NT2/D1 (cell line): ENCODE measurements around the gene DACH2.

Source experiments
- DNase-seq: peaks from one replicate; pipeline ENCODE4 v3.0.0-alpha.2; 2011; ENCODE audit warnings: low read depth, low spot score
- H3K27me3 ChIP-seq: 2 replicates; pipeline ENCODE4 v1.6.0; 2011; ENCODE audit warnings: mild to moderate bottlenecking; ENCODE audit not compliant: insufficient read length, insufficient read depth
- H3K36me3 ChIP-seq: 2 replicates; pipeline ENCODE4 v1.6.1; 2011; ENCODE audit warnings: mild to moderate bottlenecking, low read length, mixed read lengths; ENCODE audit not compliant: insufficient read depth, insufficient read length
- H3K4me1 ChIP-seq: 2 replicates; pipeline ENCODE4 v1.5.1; 2011; ENCODE audit not compliant: insufficient read depth, insufficient read length
- H3K4me3 ChIP-seq: 2 replicates; pipeline ENCODE4 v1.5.1; 2011; ENCODE audit warnings: low read depth; ENCODE audit not compliant: insufficient read length
- H3K9ac ChIP-seq: 2 replicates; pipeline ENCODE4 v1.6.0; 2011; ENCODE audit warnings: low read depth; ENCODE audit not compliant: insufficient read length
- H3K9me3 ChIP-seq: 2 replicates; pipeline ENCODE4 v1.5.1; 2011; ENCODE audit warnings: mild to moderate bottlenecking, low read length; ENCODE audit not compliant: insufficient read depth
- SUZ12 ChIP-seq: IDR thresholded peaks from 2 replicates; pipeline ENCODE4 v1.6.1; 2011; ENCODE audit not compliant: insufficient read length, insufficient read depth; ENCODE audit errors: extremely low read depth
- YY1 ChIP-seq: IDR thresholded peaks from 2 replicates; pipeline ENCODE4 v1.6.1; 2011; ENCODE audit not compliant: insufficient read length, insufficient read depth
- ZNF274 ChIP-seq: IDR thresholded peaks from 2 replicates; pipeline ENCODE4 v1.6.1; 2011; ENCODE audit warnings: mild to moderate bottlenecking, low read depth, low read length

The DACH2 gene

DNA sequence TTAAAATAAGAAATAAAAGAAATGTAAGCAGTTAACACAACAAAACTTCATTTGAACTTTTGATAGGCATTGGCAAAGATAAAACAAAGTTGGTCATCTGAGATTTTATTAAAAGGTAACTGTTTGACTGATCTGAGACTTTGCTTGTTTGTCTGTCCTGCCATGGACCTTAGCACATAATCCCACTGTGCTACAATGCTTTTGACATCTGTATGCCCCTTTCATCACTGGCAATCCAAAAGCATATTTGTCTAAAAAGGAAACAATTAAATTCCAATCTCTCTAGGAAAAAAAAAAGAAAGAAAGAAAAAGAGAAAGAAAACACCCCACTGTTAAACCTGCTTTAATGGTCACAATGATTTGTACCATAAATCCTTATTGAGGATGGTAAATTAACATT is 231.0 kb downstream of the DACH2 start:
- H3K36me3 ChIP-seq = no peaks in the 10 kb centered on the region
- no peak for DNase-seq
- no peak overlapping the region for H3K4me3 ChIP-seq
- H3K9ac ChIP-seq = no peak overlapping the region
- TF ChIP-seq SUZ12 = no peak
- no peak for TF ChIP-seq YY1
- TF ChIP-seq ZNF274 = no peak
- no peaks in the 10 kb centered on the region for H3K9me3 ChIP-seq
- H3K27me3 ChIP-seq = no peaks in the 10 kb centered on the region
- H3K4me1 ChIP-seq = no peaks in the 10 kb centered on the region

DNA sequence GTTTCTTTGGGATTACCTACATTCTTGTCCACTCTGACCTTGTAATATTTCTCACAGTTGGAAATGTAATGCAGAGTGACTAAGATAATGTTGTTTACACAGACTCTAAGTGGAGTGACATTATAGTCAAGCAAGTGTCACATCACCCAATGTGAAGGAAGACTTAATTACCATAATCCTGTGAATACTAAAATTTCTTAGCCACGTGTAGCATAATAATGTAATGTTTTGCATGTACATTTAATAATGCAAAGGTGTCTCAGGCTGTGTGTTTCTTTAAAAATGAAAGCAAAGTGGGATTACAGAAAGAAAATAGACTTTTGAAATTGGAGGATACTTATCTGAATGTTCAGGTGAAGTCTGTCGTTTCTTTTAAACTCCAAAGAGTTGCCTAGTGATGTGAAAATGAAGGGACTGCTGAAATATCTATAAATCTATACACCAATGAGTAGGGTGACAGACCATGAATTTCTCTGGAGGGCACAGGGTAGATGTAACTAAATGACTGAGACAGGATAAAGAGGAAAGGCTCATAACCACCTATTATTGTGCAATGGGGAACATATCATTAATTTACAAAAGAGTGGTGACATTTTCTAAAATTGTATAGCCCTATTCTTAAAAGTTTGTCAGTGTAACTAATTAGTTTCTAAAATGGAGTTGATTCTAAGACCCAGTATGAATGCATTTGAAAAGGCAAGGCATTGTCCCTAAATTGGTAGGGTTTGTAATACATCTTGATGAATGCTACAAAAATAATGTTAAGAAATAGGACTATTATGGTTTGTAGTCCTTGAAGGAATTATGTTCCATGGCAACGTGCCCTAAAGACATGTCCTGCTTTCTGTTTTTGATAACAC is 235.7 kb downstream of the DACH2 start:
- H3K4me3 ChIP-seq = no peak overlapping the region
- H3K27me3 ChIP-seq = no peaks in the 10 kb centered on the region
- H3K4me1 ChIP-seq = no peaks in the 10 kb centered on the region
- TF ChIP-seq ZNF274 (no peak), SUZ12 (no peak), YY1 (no peak)
- no peaks in the 10 kb centered on the region for H3K36me3 ChIP-seq
- no peak for DNase-seq
- no peaks in the 10 kb centered on the region for H3K9me3 ChIP-seq
- no peak overlapping the region for H3K9ac ChIP-seq

DNA sequence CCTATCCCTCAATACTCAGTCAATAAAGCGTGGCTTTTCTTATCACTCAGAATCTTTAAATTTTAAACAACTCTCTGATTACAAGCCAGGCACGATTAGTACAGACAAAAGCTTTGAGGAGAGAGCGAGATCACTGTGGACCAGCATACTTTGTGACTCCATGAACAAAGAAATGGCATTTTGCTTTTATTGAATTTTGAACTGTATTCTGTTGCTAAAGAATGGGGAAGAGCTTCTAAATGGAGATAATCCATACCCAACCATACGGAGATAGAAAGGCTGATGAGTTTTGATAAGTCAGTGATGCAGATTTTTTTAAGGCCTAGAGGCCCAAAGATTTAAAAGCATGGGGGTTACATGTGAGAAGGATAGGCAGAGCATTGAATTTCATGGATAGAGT is 259.1 kb downstream of the DACH2 start:
- no peaks in the 10 kb centered on the region for H3K4me1 ChIP-seq
- no peaks in the 10 kb centered on the region for H3K36me3 ChIP-seq
- DNase-seq = no peak
- TF ChIP-seq ZNF274 (no peak), YY1 (no peak), SUZ12 (no peak)
- H3K9ac ChIP-seq = no peak overlapping the region
- H3K9me3 ChIP-seq = peaks cover 7% of the 10 kb centered on the region; the same call in 1 of the 2 replicates
- no peak overlapping the region for H3K4me3 ChIP-seq
- no peaks in the 10 kb centered on the region for H3K27me3 ChIP-seq

DNA sequence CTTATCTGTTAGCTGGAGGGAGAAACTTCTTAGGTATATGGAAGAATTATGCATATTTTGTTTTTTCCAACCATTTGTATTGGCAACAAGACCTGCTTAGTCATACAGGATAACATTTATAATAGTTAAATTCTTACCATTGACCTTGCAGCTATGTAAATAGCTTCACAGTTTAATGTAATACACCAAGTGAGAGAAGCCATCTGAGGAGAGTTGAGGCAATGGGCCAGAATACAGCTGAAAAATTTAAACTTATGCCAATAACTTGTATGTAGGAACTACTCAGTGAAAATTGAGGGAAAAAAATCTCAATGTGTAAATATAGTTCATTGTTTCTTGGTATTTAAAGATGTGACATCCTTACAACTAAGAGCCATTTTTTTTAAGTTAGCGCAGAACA is 273.5 kb downstream of the DACH2 start:
- Histone ChIP-seq H3K4me1 (no peaks in the 10 kb centered on the region), H3K4me3 (no peak overlapping the region), H3K9ac (no peak overlapping the region), H3K27me3 (no peaks in the 10 kb centered on the region), H3K36me3 (no peaks in the 10 kb centered on the region), H3K9me3 (no peaks in the 10 kb centered on the region)
- no peak for DNase-seq
- TF ChIP-seq YY1 = no peak

DNA sequence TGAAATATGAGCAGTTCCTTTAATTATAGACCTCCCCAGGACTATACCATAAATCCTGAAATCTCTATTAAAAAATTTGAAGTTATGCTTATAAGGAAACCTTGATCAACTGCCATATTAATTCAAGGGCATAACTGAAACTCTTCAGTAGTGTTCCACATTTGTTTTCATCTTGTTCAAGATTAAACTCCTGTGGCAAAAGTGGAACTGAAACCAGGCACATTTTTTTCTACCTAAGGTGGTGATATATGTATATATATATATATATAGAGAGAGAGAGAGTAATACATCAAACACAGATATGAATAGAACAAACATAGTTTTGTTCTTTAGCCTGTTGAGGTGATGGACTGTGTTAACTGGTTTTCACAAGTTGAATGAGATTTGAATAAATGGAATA is 287.9 kb downstream of the DACH2 start:
- Histone ChIP-seq H3K4me1 (no peaks in the 10 kb centered on the region), H3K4me3 (no peak overlapping the region), H3K36me3 (no peaks in the 10 kb centered on the region), H3K27me3 (no peaks in the 10 kb centered on the region), H3K9me3 (no peaks in the 10 kb centered on the region), H3K9ac (no peak overlapping the region)
- DNase-seq = no peak
- TF ChIP-seq ZNF274 (no peak), SUZ12 (no peak), YY1 (no peak)

DNA sequence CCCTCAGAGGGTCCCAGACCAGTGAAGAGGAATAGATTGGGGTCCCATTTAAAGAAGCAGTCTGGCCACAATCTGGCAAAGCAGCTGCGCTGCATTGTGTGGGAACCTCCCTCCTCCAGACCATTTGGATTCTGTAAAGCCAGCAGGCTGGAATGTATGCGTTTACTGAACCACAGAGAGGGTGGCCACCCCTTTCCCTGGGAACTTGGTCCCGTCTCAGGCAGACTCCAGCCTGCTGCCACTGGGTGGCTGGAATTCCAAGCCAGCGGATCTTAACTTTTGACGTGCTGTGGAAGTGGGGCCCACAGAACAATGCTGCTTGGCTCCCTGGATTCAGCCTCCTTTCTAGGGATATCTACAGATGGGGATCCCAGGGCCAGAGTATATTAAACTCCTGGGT is 307.2 kb downstream of the DACH2 start:
- Histone ChIP-seq H3K4me1 (no peaks in the 10 kb centered on the region), H3K36me3 (no peaks in the 10 kb centered on the region), H3K9me3 (no peaks in the 10 kb centered on the region), H3K4me3 (no peak overlapping the region), H3K9ac (no peak overlapping the region), H3K27me3 (no peaks in the 10 kb centered on the region)
- TF ChIP-seq ZNF274 = no peak
- peak; percentile 15 for DNase-seq

DNA sequence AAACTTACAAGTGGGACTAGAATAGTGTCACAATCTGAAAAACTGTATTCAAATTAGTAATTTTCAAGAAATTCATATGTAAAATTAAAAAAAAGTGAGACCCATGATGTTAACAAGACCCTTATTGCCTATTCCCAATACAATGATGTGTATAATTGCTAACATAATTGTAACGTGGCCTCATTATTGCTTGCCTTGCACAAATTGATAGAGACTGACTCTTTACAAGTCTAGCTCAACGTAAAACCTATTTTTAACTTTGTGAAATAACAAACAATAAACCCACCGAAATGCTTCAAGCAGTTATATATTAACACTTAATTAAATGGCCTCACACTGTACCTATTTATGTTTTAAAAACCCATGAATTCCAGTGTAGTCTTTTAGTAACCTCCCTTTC is 312.5 kb downstream of the DACH2 start:
- no peak for DNase-seq
- no peak for TF ChIP-seq SUZ12
- no peak for TF ChIP-seq ZNF274
- no peak for TF ChIP-seq YY1
- Histone ChIP-seq H3K4me1 (no peaks in the 10 kb centered on the region), H3K9me3 (no peaks in the 10 kb centered on the region), H3K9ac (no peak overlapping the region), H3K36me3 (no peaks in the 10 kb centered on the region), H3K27me3 (no peaks in the 10 kb centered on the region), H3K4me3 (no peak overlapping the region)
